ENCODE data around the gene DOC2A.
A peak's percentile ranks its signal among the peaks of the same experiment; 100 is the strongest.

Gene DOC2A

GRCh38 chr16:30003670-30004423 is 7.0 kb downstream of the DOC2A start:
- DNase-seq = no peak

GRCh38 chr16:30002614-30003346 is 8.0 kb downstream of the DOC2A start:
- no peak for DNase-seq

DNA sequence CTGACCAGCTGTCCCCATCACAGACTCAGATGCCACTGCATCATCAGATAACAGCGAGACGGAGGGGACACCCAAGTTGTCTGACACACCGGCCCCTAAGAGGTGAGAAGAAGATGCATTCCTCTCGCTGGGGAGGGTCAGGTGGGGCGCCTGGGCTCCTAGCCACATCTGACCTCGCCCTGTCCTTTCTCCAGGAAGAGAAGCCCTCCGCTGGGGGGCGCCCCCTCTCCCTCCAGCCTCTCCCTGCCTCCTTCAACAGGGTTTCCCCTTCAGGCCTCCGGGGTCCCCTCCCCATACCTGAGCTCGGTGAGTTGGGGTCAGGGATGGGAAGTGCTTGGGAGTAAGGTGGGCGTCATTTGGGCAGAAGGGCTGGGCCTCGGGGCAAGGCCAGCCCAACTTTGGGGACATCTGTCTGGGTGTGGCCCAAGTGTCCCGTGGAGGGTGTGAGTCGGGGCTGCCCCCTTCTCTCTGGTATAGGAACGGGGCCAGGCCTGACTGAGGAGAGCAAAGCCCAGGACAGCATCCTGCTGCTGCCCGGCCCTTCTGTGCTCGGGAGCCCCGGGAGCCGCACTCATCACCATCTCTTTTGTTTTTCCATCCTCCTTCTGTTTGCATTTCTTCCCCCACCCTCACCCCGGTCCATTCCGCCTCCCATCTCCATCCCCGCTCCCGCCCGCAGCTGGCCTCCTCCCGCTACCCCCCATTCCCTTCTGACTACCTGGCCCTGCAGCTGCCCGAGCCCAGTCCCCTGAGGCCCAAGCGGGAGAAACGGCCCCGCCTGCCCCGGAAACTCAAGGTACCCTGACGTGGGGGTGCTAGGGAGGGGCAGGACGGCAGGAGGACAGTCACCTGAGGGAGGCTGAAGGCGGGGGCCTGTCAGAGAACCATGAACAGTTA is 9.8 kb downstream of the DOC2A start:
- DNase-seq = no peak

DNA sequence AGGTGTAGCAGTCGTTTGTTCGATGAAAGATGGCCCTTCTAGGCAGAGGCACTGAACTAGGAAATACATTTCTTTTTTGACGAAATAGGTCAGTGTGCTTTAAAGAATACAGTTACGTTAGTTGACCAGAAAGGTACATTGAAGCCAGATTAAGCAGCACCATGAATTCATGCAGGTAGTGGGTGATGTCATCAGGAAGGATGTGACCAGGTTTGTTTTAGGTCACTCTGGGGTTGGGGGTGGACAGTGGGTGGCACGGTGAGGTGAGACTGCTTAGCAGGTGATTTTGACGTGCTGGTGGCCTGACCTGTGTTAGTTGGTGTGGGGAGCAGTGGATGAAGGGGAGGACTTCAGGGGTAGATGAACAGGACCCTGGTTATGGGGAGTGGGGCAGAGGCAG is 11.2 kb downstream of the DOC2A start:
- DNase-seq = no peak

- no peak for DNase-seq
These were observed 14.0 kb downstream of the DOC2A start for GRCh38 chr16:29996766-29997250.

DNA sequence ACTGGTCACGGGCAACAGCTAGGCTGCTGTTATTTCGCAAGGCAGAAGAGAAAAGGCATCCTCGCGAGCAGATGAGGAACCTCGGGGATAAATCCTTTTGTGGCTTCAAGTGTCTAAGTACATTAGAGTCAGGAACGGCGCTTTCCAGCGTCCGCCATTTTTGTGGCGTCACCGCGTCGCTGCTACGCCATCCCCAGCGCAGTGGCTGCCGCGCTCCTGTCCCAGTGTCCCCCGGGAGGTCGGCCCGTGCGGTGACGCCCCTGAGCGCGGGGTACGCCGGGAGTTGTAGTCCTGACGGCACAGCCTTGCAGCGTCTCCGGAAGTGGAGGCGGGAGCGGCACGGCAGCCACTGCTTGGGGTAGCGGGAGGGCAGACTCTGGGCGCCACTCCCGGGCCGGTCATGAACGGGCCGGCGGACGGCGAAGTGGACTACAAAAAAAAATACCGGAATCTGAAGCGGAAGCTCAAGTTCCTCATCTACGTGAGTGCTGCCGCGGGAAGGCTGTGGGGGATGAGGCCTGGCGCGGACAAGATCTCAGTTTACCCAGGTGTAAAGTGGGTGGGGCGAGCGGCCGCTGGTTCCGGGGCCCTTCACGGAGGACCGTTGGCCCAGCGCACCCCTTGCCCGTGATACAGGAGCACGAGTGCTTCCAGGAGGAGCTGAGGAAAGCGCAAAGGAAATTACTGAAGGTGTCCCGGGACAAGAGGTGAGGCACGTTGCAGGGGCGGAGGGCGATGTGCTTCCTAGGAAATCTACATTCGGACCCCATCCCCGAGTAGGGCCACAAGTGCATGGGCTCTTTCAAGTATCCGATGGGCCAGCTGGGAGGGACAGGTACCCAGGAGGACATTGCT is 14.7 kb downstream of the DOC2A start, which contains the start of gene INO80E:
Gene INO80E (plus strand): TSS at position 331 of the 855 bp plus-strand sequence. CDS start 70 bp downstream, at position 401.
- peak; percentile 100 for DNase-seq

DNA sequence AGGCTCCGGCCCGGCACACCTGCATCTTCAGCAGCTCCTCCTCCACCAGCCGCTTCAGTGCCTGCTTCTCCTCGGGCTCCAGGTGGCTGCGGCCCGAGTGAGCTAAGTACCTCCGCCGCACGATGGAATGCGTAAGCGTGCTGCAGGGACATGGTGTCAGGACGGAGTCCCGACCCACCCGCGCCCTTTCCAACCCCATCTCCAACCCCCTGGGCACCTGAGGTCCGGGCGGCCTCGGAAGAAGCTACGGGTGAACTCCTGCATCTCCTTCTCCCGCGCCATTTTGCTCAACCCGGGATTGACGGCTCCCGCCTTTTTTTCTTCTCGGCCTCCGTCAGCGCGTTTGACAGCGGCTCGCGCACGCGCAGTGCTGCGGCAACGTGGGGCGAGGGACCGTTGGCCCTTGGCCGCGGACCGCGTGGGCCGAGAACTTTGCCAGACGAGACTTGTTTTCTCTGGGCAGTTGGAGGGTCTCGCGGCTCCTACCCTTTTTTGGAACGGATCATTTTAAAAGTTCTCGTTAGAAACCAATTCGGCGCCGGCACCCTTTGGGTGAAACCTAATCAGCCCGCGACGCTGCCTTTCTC is 15.4 kb downstream of the DOC2A start, which contains the start of gene HIRIP3:
Gene HIRIP3 (minus strand): TSS at position 294 of the 587 bp plus-strand sequence. CDS start 12 bp downstream, at position 282.
- DNase-seq = peak; percentile 91

DNA sequence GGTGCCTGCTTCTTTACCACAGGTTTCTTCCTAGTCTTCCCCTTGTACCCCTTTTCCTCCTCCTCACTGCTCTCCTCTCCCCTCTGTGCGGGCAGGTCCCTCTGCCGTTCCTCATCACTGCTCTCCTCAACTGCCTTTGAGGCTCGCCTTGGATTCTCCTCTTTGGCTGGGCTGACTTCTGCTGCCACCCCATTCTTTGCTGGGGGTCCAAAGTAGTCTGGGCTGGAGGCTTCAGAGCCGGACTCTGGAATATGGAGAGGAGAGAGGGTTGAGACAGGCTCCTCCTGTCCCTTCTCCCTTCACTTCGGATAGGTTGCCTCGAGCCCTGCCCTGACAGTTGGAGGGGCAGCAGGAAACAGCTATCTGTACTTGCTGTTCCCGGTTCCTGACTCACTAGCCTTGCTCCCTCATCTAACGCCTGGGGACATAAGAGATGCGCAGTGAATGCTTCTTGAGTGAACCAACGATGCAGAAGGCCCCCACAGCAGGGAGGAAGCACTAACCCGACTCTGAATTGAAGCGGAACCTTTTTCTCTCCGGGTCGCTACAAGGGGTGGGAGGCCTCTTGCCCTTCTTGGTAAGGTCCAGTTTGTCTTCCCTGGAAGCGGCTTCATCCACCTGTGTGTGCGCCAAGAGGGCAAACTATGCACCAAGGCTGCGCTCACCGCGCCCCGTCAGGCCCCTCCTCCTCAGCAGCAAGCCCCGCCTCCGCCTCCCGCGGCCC is 16.1 kb downstream of the DOC2A start:
- peak; percentile 86 for DNase-seq

- no peak for DNase-seq
These were observed 16.8 kb downstream of the DOC2A start for GRCh38 chr16:29993903-29994599.

DNA sequence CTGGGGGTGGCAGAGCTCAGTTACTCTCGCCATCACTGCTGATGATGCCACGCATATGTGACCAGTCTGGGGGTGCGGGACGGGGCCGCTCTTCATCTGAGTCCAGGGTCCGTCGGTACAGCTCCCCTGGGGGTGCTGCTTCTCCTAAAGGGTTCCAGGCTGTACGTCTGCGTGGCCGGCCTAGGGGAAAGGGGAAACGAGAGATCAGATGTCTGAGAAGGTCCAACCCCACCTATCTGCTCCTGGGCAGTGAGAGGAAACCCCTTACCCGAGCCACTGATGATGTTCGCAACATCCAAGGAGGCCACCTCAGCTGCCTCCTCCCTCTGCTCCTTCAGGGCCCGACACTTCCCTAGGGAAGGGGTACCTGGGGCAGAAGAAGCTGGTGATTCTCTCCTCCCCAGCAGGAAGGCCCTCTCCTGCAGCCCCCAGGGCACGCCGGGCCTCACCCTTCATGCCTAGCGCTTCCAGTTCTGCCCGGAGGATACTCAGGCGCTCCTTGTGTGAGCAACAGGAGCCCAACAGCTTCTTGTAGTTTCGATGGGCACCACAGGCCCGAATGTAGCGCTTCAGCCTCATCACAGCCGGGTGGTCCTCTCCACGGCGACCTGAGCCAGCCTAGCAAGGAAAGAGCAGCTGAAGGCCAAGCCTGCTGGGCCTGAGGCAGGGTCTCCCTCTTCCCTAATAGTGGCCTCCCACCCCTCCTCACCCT is 17.5 kb downstream of the DOC2A start:
- no peak for DNase-seq

DNA sequence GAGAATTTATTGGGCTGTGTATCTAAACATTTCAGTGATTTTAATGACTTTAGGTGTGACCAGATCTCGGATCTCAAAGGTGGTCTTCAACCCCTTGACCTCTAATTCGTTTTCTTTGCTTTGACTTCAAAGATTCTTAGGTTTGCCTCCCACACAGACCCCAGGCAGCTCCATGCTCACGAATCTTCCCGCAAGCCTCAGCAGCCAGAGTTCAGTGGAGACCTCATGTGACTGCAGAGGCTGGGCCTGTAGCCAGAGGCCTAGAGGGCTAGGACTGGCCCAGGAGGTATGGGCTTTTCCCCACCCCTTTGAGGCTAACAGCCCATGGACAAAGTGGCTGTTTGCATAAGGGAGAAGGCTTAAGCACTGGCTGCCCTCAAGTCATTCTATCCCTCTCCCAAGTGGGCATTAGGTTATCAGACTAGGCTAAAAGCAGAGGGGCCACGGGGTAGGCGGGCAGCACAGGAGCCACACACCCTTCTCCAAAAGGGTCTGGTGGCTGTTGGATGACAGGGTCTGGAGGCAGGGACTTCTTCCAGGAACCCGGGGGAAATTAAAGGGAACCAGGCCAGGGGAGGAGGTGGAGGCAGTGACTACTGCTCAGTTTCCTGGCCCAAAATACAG is 18.4 kb downstream of the DOC2A start:
- no peak for DNase-seq

- DNase-seq = no peak
These were observed 19.3 kb downstream of the DOC2A start for GRCh38 chr16:29991571-29991904.

DNA sequence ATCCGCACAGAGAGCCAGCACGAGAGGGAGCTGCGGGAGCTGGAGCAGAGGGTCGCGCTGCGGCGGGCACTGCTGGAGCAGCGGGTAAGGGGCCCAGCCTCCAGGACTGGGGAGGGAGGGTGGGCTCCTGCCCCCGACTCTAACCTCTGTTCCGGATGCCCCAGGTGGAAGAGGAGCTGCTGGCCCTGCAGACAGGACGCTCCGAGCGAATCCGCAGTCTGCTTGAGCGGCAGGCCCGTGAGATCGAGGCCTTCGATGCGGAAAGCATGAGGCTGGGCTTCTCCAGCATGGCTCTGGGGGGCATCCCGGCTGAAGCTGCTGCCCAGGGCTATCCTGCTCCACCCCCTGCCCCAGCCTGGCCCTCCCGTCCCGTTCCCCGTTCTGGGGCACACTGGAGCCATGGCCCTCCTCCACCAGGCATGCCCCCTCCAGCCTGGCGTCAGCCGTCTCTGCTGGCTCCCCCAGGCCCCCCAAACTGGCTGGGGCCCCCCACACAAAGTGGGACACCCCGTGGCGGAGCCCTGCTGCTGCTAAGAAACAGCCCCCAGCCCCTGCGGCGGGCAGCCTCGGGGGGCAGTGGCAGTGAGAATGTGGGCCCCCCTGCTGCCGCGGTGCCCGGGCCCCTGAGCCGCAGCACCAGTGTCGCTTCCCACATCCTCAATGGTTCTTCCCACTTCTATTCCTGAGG is 19.8 kb downstream of the DOC2A start:
- DNase-seq = no peak

DNA sequence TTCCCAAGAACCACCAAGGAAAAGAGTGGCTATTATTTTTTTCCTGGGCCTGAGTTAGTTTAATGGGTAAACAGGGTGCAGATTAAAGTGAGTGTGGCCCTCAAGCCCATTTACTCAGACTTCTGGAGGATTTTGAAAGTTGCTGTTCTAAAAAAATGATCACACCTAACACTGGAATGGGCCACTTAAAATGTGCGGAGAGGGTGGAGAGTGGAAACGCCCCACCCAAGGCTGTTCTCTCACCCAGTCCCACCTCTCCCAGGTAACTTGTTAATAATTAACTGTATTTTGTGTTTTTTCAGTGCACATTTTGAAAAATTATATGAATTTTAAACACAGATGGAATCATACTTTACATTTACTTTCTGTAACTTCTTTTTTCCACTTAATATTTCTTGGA is 20.8 kb downstream of the DOC2A start:
- DNase-seq = no peak

DNA sequence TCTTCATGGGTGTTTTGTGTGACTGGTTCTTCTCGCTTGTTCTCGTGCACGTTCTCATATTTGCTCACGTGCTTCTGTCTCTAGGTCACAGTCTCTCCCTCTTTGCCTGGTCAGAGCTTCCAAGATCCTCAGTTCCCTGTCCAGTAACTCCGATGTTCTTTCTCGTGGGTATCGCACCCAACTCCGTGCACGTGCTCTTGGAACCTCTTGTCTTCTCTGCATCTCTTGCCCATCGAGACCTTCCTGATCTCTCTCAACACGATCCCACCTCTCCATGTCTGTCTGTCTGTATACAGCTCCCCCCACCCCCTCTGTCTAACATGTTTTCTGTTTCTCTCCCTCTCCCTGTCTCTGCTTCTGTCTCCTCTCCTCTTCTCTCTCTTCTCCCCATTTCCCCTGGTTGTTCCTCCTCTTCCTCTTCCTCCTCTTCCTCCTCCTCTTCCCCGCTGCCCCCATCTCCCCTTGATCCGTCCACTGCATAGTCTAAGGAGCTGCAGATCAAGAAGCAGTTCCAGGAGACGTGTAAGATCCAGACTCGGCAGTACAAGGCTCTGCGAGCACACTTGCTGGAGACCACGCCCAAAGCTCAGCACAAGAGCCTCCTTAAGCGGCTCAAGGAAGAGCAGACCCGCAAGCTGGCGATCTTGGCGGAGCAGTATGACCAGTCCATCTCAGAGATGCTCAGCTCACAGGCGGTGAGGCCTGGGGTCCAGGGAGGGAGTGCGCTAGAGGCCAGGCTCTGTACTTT is 21.5 kb downstream of the DOC2A start:
- no peak for DNase-seq

DNA sequence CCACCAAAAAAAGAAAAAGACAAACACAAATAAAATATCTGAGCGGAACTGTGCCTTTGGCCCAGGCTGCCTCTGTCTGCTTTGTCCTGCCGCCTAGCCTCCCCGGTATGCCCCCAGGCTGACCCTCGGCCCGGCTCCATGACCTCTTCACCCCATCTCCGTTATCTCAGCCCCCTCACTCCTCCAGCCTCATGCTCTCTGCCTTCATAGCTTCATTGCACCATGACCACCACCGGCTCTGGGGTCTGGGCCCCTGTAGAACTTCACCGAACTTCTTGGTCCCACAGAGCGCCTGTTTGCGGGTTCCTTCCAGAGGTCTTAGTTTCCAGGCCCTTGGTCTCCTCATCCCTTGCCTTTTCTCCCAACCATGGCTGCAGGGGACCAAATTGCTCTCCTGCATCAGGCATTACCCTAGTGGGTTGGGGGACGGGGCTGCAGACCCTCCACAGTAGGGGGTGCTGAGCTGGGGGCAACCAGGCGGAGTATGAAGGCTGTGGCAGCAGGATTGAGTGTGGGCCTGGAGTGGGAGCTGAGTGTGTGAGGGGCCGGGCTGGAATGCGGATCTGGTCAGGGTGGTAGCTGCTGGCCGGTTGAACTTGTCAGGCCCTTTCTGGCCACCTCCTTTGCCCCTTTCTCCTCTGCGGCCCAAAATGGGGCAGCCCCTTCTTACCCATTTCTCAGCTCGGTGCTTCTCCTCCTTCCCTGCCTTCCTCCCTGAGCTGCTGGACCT is 22.3 kb downstream of the DOC2A start:
- DNase-seq = no peak
